HG03469 (cell line): ENCODE measurements around the gene KIF18A.

Experiments used
- ATAC-seq: cut with Tn5 transposase; IDR thresholded peaks from one replicate; pipeline ENCODE4 v1.9.1; 2021; ENCODE audit warnings: mild to moderate bottlenecking, moderate library complexity, moderate number of reproducible peaks; ENCODE audit not compliant: unreplicated experiment

The KIF18A gene

DNA sequence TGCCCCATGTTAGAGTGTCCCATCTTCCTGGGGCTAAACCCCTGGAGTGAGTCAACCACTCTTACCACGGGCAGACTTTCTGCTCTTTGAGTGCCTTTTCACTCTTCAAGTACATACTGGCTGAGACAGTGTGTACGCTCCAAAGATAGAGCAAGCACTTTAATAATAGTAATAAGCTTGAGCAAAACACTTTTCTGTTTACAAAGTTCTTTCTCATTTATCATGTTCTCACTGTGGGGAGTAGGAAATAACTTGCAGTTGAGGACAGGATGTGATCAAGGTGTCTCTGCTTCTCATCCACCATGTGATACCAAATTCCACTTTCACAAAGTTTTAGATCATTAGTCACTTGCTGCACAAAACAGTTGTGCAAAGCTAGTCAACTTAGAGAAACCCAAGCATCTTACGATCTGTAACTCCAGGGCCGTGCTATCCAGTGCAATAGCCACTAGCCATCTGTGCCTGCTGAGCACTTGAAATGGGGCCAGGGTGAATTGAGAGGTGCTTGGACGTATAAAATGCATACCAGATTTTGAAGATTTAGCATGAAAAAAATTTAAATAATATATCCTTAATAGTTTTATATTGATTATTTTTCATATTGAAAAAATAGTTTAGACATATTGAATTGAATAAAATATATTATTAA is 135.3 kb downstream of the KIF18A start:
- no peak for ATAC-seq

DNA sequence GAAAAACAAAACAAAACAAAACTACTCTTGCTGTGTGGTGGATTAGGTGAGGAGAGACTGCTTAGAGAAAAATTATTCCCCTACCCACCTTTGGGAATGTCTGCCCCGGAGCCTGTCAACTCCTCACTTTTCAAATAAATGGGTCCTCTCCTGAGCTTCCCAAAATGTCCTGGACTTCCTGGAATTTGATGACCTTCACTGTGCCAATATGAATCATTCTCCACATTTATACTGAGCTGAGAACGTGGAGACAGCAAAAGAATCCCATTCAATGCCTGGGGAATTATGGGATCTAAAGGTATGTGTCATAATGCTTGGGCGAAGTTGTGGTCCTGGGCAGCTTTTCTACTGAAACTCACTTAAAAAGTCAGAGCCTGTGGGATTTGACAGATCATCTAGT is 136.8 kb downstream of the KIF18A start:
- no peak for ATAC-seq
